Upper lobe of left lung (tissue), 4 donors: ENCODE data around the gene GNB1L.

Experiments
- CTCF ChIP-seq, 6 experiments: fragments of 450-650 bp in 4 of 6; fragments of 200-600 bp in 2 of 6; sonication (generic) in 2 of 6; IDR thresholded peaks; one replicate each; pipeline ENCODE4 v1.5.1; 2016 to 2019; ENCODE audit warnings: antibody characterized with exemption in 6 of 6
- POLR2A ChIP-seq, 4 donors: fragments of 450-650 bp; IDR thresholded peaks; one replicate each; pipeline ENCODE4 v1.5.1; 2016 to 2017; ENCODE audit warnings: antibody characterized with exemption in 4 of 4, mild to moderate bottlenecking in 2 of 4

- TF ChIP-seq CTCF (IDR thresholded peaks at IDR 0.05) (no peak), POLR2A (IDR thresholded peaks at IDR 0.05) (no peak)
These were observed 11.4 kb downstream of the GNB1L start for GRCh38 chr22:19843107-19843856.
